GM04504 (cell line): Measurements from ENCODE around the gene SYNCRIP.
"Not testable (repeated sequence)": the region's sequence is repeated elsewhere in the genome, so short reads cannot be mapped to it uniquely, and the experiment has no call there.

ENCODE experiments used
- DNase-seq: peaks from one replicate; pipeline ENCODE4 v3.0.0-alpha.2; 2012; ENCODE audit warnings: low read depth

SYNCRIP gene

GRCh38 chr6:85594197-85594930, 48.3 kb downstream of the SYNCRIP start:
- DNase-seq, result peak; percentile 1

GRCh38 chr6:85593438-85594196, 49.1 kb downstream of the SYNCRIP start, which contains the start of gene SNX14:
Gene SNX14 (minus strand): TSS chr6:85593858. CDS start chr6:85593718, 140 bp downstream.
- peak; percentile 88 for DNase-seq

- no peak for DNase-seq
These were observed 50.7 kb downstream of the SYNCRIP start for GRCh38 chr6:85592033-85592432.

- DNase-seq, result no peak
These were observed 51.5 kb downstream of the SYNCRIP start for GRCh38 chr6:85591207-85591606.

- DNase-seq, result no peak
These were observed 56.9 kb downstream of the SYNCRIP start for GRCh38 chr6:85585741-85586140.

GRCh38 chr6:85582832-85583231, 59.9 kb downstream of the SYNCRIP start:
- not testable (repeated sequence) for DNase-seq

- DNase-seq, result no peak
These were observed 61.1 kb downstream of the SYNCRIP start for GRCh38 chr6:85581572-85581971.

GRCh38 chr6:85580878-85581267, 61.8 kb downstream of the SYNCRIP start:
- DNase-seq, result no peak

GRCh38 chr6:85580118-85580877, 62.4 kb downstream of the SYNCRIP start:
- no peak for DNase-seq

- no peak for DNase-seq
These were observed 63.1 kb downstream of the SYNCRIP start for GRCh38 chr6:85579581-85579980.

GRCh38 chr6:85576476-85576875, 66.2 kb downstream of the SYNCRIP start:
- DNase-seq, result no peak

- peak; percentile 32 for DNase-seq
These were observed 67.6 kb downstream of the SYNCRIP start for GRCh38 chr6:85574932-85575598.

- DNase-seq, result no peak
These were observed 73.4 kb downstream of the SYNCRIP start for GRCh38 chr6:85569323-85569722.

GRCh38 chr6:85568411-85568810, 74.3 kb downstream of the SYNCRIP start:
- DNase-seq, result no peak

GRCh38 chr6:85565736-85566135, 77.0 kb downstream of the SYNCRIP start:
- DNase-seq, result no peak

GRCh38 chr6:85564223-85564622, 78.5 kb downstream of the SYNCRIP start:
- DNase-seq, result not testable (repeated sequence)
